A172 (cell line): Measurements from ENCODE around the gene H2BW1. TPM values are rescaled to one million over a fixed set of nuclear protein-coding genes. Genes with fewer than 3 reads are reported as not detected.
"Not testable (repeated sequence)": the region's sequence is repeated elsewhere in the genome, so short reads cannot be mapped to it uniquely, and the experiment has no call there.

Source experiments
- DNase-seq: peaks from one replicate; pipeline ENCODE4 v3.0.0-alpha.2; 2015; ENCODE audit warnings: low spot score
- total RNA-seq: library from RNA; depleted of rRNA; stranded (reverse); fragments of >200 nt; shearing (Covaris generic); gene quantifications from 2 replicates; pipeline ENCODE4 v1.2.3, GENCODE V29; 2014; rRNA removed

H2BW1 gene, protein sequence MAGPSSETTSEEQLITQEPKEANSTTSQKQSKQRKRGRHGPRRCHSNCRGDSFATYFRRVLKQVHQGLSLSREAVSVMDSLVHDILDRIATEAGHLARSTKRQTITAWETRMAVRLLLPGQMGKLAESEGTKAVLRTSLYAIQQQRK
- total RNA-seq: not detected in 2 replicates

DNA sequence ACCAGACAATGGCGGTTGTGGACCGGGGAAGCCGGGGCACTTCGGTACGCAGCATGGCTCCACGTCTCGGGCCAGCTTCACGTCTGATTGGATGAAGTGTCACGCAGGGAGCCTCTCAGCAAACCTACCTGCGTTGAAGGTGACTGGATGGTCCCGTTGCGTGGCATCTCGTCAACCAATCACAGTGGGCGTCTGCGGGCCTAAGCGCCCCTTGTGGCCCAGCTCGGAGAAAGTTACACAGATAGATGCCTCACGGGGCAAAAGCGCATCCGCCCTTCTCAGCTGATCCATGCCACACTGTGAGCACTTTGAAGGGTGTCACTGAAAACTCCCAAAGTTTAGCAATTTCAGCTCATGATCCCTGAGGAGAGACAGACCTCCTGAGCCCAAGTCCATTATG, at the start of gene H2BW1:
H2BW1 (minus strand) TSS at position 103 of the 400 bp plus-strand sequence. CDS start 132 bp downstream, outside the sequence.
- DNase-seq: no peak

DNA sequence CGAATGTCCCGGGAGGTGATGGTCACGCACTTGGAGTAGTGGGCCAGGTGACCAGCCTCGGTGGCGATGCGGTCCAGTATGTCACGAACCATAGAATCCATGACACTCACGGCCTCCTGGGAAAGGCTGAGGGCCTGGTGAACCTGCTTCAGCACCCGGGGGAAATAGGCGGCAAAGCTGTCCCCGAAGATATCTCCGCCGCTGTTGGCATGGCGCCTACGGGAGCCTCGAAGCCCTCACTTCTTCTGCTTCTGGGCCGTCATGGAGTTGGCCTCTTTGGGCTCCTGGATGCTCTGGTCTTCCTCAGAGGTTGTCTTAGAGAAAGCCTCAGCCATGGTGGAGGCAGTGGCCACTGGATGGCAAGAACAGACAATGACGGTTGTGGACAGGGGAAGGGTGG, 49.1 kb upstream of the H2BW1 start:
- DNase-seq: not testable (repeated sequence)

DNA sequence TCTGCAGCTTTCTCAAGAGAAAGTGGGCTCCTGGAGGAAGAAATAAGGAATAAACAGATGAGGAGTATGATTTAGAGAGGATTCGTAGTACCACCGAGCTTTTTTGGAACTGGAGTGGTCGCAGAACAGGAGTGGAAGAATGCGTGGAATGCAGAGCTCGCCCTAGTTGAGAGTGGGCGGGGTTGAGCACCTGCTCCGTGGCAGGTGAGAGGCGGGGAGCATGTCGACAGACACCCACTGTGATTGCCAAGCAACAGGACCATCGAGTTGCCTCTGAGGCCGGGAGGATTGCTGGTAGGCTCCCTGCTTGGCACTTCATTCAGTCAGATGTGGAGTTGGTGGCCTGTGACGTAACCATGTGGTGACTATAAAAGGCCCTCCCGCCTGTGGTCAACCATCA, 41.4 kb upstream of the H2BW1 start:
- DNase-seq: not testable (repeated sequence)

DNA sequence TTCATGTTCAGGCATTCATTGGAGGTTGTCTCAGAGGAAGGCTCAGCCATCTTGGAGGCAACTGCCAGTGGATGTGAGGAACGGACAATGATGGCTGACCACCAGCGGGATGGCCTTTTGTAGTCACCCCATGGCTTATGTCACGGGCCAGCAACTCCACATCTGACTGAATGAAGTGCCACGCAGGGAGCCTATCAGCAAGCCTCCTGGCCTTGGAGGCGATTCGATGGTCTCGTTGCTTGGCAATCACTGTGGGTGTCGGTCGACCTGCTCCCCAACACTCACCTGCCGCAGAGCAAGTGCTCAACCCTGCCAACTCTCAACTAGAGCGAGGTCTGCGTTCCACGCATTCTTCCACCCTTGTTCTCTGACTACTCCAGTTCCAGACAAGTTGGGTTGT, 33.7 kb upstream of the H2BW1 start:
- DNase-seq: no peak

DNA sequence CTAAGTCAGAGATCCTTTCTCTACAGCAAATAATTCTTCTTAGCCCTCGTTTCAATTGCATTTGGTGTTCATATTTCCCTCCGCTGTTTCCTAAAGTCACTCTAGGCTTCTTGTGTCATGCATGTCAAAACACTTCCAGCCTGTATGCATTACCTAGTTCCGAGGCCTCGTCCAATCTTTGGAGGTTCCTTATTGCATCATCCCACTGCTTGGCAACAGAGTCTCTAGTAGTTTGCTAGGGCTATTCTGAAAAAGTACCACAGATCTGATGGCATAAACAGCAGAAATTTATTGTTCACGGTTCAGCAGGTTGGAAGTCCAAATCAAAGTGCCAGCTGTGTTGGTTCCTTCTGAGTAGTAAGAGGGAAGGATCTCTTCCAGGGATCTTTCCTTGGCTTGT, 32.1 kb upstream of the H2BW1 start:
- no peak for DNase-seq

DNA sequence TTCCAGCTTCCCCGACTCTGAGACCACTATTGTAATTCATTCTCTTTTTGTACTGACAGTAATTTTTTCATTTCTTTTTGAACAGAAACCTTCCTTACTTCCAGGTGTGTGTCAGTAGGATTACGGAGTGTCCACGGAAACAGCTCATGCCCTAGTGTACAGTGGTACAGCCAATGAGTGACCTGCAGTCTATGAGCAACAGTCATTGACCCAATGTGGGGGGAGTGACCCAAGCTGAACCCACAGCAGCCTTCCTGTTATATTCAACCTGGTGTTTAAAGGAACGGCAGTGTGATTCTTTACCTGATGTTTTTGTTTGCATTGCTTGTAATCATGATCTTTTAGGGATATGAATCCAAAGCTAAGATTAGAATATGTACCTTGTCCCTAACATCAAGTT, 27.5 kb upstream of the H2BW1 start:
- DNase-seq: no peak

DNA sequence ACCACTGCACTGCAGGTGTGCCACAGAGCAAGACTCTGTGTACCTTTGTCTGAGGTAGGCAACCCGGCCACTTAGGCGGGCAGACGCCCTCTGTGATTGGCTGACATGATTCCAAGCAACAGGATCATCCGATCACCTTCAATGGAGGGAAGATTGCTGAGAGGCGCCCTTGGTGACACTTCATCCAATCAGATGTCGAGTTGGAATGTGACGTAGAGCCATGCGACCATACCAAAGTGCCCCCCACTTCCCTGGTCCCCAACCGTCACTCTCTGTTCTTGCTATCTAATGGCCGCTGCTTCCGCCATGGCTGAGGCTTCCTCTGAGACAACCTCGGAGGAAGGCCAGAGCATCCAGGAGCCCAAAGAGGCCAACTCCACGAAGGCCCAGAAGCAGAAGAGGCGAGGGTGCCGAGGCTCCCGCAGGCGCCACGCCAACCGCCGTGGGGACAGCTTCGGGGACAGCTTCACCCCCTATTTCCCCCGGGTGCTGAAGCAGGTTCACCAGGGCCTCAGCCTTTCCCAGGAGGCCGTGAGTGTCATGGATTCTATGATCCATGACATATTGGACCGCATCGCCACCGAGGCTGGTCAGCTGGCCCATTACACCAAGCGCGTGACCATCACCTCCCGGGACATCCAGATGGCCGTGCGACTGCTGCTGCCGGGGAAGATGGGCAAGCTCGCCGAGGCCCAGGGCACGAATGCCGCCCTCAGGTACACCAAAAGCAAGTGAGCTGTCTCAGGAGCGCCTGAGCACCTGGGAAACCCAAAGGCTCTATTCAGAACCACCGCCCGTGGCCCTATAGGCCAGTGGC, 26.4 kb upstream of the H2BW1 start, which contains the start of gene H2BW2:
H2BW2 (plus strand) TSS at position 268 of the 817 bp plus-strand sequence; CDS start at position 307, 39 bp downstream.
- no peak for DNase-seq

DNA sequence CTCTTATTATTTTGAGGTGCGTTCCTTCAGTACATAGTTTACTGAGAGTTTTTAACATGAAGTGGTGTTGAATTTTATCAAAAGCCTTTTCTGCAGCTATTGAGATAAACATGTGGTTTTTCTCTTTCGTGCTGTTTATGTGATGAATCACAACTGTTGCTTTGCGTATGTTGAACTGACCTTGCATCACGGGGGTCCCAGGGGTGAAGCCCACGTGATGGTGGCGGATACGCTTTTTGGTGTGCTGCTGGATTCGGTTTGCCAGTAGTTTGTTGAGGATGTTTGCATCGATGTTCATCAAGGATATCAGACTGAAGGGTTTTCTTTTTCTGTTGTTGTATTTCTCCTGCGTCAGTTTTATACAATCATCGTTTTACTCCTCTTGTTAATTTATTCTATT, 4.6 kb upstream of the H2BW1 start:
- no peak for DNase-seq

DNA sequence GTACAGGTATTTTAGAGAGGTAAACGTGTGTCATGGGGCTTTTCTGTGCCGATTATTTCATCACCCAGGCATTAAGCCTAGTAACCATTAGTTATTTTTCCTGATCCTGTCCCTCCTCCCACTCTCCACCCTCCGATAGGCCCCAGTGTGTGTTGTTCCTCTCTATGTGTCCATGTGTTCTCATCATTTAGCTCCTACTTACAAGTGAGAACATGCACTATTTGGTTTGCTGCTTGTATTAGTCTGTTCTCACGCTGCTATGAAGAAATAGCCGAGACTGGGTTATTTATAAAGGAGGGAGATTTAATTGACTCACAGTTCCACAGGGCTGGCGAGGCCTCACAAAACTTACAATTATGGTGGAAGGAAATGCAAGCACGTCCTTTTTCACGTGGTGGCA, 2.1 kb upstream of the H2BW1 start:
- DNase-seq: not testable (repeated sequence)

DNA sequence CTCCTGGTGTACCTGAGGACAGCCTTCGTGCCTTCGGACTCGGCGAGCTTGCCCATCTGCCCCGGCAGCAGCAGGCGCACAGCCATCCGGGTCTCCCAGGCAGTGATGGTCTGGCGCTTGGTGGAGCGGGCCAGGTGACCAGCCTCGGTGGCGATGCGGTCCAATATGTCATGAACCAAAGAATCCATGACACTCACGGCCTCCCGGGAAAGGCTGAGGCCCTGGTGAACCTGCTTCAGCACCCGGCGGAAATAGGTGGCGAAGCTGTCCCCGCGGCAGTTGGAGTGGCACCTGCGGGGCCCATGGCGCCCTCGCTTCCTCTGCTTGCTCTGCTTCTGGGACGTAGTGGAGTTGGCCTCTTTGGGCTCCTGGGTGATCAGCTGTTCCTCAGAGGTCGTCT, 350 bp downstream of the H2BW1 start:
- no peak for DNase-seq

DNA sequence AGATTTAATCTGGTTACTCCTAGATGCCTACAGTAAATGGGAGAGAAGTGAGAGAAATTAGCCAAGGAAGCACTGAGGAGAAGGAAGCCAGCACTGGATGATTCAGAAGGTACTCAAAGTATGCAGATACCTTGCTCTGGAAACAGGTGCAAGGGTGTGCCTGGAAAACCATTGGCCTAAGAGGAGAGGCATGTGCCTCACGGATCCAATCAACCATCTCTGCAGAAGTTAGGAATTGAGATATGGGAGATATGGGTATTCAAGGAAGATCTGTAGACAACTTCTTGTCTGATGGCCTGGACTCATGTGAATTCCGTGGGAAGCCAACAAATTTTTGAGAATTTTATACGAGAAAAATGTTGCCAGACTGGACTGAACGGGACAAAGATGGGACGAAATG, 4.7 kb downstream of the H2BW1 start:
- no peak for DNase-seq

DNA sequence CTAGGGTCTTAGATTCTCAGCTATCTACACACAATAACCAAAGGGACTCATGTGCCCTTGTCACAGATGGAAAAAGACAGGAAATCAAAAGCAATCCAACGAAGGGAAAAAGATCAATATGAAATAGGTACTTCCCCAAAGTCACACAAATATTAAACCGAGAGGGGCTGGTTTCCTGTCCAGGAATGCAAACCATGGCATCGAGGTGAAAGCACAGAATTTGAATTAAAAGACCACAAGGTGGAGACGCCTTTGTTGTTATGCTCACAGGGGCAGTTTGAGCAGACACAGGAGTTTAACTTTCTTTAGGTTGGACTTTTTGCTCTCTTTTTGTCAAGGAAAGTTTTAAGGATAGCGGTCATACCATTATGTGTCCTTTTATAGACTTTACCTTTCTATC, 14.3 kb downstream of the H2BW1 start:
- DNase-seq: no peak

DNA sequence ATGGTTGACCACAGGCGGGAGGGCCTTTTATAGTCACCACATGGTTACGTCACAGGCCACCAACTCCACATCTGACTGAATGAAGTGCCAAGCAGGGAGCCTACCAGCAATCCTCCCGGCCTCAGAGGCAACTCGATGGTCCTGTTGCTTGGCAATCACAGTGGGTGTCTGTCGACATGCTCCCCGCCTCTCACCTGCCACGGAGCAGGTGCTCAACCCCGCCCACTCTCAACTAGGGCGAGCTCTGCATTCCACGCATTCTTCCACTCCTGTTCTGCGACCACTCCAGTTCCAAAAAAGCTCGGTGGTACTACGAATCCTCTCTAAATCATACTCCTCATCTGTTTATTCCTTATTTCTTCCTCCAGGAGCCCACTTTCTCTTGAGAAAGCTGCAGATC, 30.0 kb downstream of the H2BW1 start:
- DNase-seq: not testable (repeated sequence)

DNA sequence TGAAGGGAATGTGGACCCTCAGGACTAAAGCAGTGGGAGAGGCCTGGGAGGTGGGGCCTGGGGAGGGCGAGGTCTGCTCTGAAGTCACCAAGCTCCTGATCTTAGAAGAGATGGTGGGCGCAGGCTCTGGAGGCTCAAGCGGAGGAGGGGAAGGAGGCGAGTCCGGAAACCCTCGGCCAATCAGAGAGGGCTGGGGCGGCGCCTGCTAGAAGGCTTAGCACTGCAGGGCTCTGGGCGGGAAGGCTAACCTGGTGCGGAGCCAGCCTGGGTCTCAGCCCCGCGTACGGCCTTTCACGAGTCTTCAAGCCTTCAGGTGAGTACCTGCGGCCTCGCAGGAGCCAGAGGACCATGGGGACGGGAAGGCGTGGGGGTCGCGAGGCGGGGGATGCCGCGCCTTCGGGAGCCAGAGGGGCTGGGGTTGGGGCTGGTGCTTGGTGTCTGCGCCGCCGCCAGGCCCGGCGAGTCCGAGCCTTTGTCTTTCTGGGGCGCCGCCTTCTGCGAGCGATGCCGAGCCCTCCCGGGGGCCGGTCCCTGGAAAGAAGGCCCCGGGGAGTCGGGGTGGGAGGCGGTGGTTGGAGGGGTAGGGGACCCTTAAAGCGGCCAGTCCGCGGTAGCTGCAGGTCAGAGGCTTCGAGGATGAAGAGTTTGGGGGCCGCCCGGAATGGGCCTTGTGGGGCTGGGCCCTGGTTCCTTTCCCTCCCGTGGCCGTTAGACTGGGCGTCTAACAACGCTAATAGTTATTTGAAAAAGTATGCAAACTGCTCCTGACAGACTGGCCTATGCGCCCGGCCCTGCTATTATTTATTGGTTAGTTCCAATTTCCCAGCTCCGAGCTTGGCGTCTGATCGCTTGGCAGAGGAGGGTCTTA, 50.9 kb downstream of the H2BW1 start, which contains the start of gene TMSB15B:
TMSB15B (plus strand) TSS at position 217 of the 868 bp plus-strand sequence.
- not testable (repeated sequence) for DNase-seq

Other genes starting within 250 kb of the H2BW1 start
- not detected in 2 replicates for gene PLP1, start 236.9 kb downstream of the H2BW1 start, total RNA-seq
- gene RAB9B, start 181.5 kb downstream of the H2BW1 start, total RNA-seq: 0.96 and 3.3 TPM in 2 replicates
- 17.0 and 24.3 TPM in 2 replicates for gene TMSB15B, start 51.1 kb downstream of the H2BW1 start, total RNA-seq
- not detected in 2 replicates for gene H2BW2, start 26.2 kb upstream of the H2BW1 start, total RNA-seq
- 2.9 and 4.2 TPM in 2 replicates for gene TMSB15C, start 62.5 kb upstream of the H2BW1 start, total RNA-seq
- gene ZCCHC18, start 98.8 kb upstream of the H2BW1 start, total RNA-seq: 0.60 TPM in 1 of 2 replicates, not detected in the other
- gene SLC25A53, start 143.3 kb upstream of the H2BW1 start, total RNA-seq: 0.84 and 6.6 TPM in 2 replicates
- 18.5 and 20.0 TPM in 2 replicates for gene FAM199X, start 152.7 kb upstream of the H2BW1 start, total RNA-seq
- not detected in 2 replicates for gene ESX1, start 241.2 kb upstream of the H2BW1 start, total RNA-seq